HepG2 (cell line): ENCODE results near the gene HEXIM1. TPM values are rescaled to one million over a fixed set of nuclear protein-coding genes. Genes with fewer than 3 reads are reported as not detected.

ENCODE experiments used
- EED ChIP-seq: sonication (generic); formaldehyde crosslinking; IDR thresholded peaks from 2 replicates; pipeline ENCODE4 v1.5.0; 2020; ENCODE audit warnings: mild to moderate bottlenecking, missing genetic modification reagents
- FOXC1 ChIP-seq: sonication (generic); formaldehyde crosslinking; IDR thresholded peaks from 2 replicates; pipeline ENCODE4 v1.8.0; 2022; ENCODE audit warnings: mild to moderate bottlenecking, missing genetic modification reagents, borderline replicate concordance
- GABPB1 ChIP-seq: IDR thresholded peaks from 2 replicates; pipeline ENCODE4 v1.6.1; 2016; ENCODE audit warnings: mild to moderate bottlenecking, missing genetic modification reagents, moderate library complexity, missing compliant biosample characterization
- HNRNPL ChIP-seq: fragments of 200-400 bp; formaldehyde crosslinking; IDR thresholded peaks from 2 replicates; pipeline ENCODE4 v1.6.1; 2017; ENCODE audit warnings: mild to moderate bottlenecking, low read depth, low read length
- HOXD1 ChIP-seq: sonication (generic); formaldehyde crosslinking; IDR thresholded peaks from 2 replicates; pipeline ENCODE4 v1.5.0; 2020; ENCODE audit warnings: missing genetic modification reagents
- NFIC ChIP-seq: IDR thresholded peaks from 2 replicates; pipeline ENCODE4 v1.6.1; 2012; ENCODE audit warnings: mild to moderate bottlenecking, low read length, inconsistent platforms
- RFX5 ChIP-seq: IDR thresholded peaks from 2 replicates; pipeline ENCODE4 v1.6.1; 2011; ENCODE audit warnings: low read depth, low read length, improper control_type of control experiment
- SMAD9 ChIP-seq: sonication (generic); formaldehyde crosslinking; IDR thresholded peaks from 2 replicates; pipeline ENCODE4 v1.5.1; 2020; ENCODE audit warnings: mild to moderate bottlenecking, missing genetic modification reagents
- SMARCC2 ChIP-seq: fragments of 450-650 bp; IDR thresholded peaks from 2 replicates; pipeline ENCODE4 v1.6.1; 2017; ENCODE audit warnings: antibody characterized with exemption, mild to moderate bottlenecking
- SNAPC4 ChIP-seq: sonication (generic); formaldehyde crosslinking; IDR thresholded peaks from 2 replicates; pipeline ENCODE4 v1.4.0; 2020; ENCODE audit warnings: mild to moderate bottlenecking, missing genetic modification reagents
- TBX2 ChIP-seq: sonication (generic); formaldehyde crosslinking; IDR thresholded peaks from 2 replicates; pipeline ENCODE4 v1.5.0; 2020; ENCODE audit warnings: missing genetic modification reagents, mild to moderate bottlenecking, borderline replicate concordance
- TEAD3 ChIP-seq: optimal IDR thresholded peaks from 2 replicates; pipeline ENCODE3; 2016; ENCODE audit warnings: borderline replicate concordance
- UBTF ChIP-seq: sonication (generic); formaldehyde crosslinking; IDR thresholded peaks from 2 replicates; pipeline ENCODE4 v1.4.0; 2020; ENCODE audit warnings: mild to moderate bottlenecking, missing genetic modification reagents
- ZNF121 ChIP-seq: sonication (generic); formaldehyde crosslinking; IDR thresholded peaks from 2 replicates; pipeline ENCODE4 v1.5.0; 2020; ENCODE audit warnings: mild to moderate bottlenecking, missing genetic modification reagents
- ZNF562 ChIP-seq: sonication (generic); formaldehyde crosslinking; IDR thresholded peaks from 2 replicates; pipeline ENCODE4 v1.8.0; 2022; ENCODE audit warnings: missing genetic modification reagents, borderline replicate concordance
- ZNF605 ChIP-seq: sonication (generic); formaldehyde crosslinking; IDR thresholded peaks from 2 replicates; pipeline ENCODE4 v1.8.0; 2022; ENCODE audit warnings: mild to moderate bottlenecking, missing genetic modification reagents
- ZNF746 ChIP-seq: sonication (generic); formaldehyde crosslinking; IDR thresholded peaks from 2 replicates; pipeline ENCODE4 v1.8.0; 2022; ENCODE audit warnings: mild to moderate bottlenecking, missing genetic modification reagents
- ZNF776 ChIP-seq: sonication (generic); formaldehyde crosslinking; IDR thresholded peaks from 2 replicates; pipeline ENCODE4 v1.4.0; 2020; ENCODE audit warnings: mild to moderate bottlenecking, missing genetic modification reagents
- ZNF788 ChIP-seq: sonication (generic); formaldehyde crosslinking; IDR thresholded peaks from 2 replicates; pipeline ENCODE4 v1.5.0; 2020; ENCODE audit warnings: mild to moderate bottlenecking, missing genetic modification reagents, borderline replicate concordance
- polyA plus RNA-seq, 8 experiments: library from polyadenylated mRNA; depleted of rRNA in 3 of 8; stranded (reverse) in 7 of 8; unstranded in 1 of 8; fragments of >200 nt; fragmentation: Illumina TruSeq in 4 of 8; extraction: Trizol in 4 of 8; gene quantifications; 2 replicates each; pipeline versions ENCODE4 v1.2.1 to v1.2.3, GENCODE V29; 2011 to 2016; ENCODE audit warnings: low read depth in 4 of 8, missing spikeins in 1 of 8, mixed read lengths in 1 of 8; ENCODE audit not compliant: insufficient read depth in 1 of 8
- total RNA-seq, 5 experiments: library from RNA; depleted of rRNA; stranded (reverse); fragments of >200 nt; fragmentation: Illumina TruSeq; extraction: Trizol; gene quantifications; 2 replicates each; pipeline ENCODE4 v1.2.3, GENCODE V29; 2016; ENCODE audit warnings: low read depth in 1 of 5
- TF ChIP-seq, protein P1 (sequence below): sonication (generic); formaldehyde crosslinking; conservative IDR thresholded peaks from 2 replicates; pipeline ENCODE4 v1.8.0; 2022; ENCODE audit warnings: mild to moderate bottlenecking, moderate library complexity, missing genetic modification reagents

Gene HEXIM1
- total and polyA plus RNA-seq, 2 of the 13 experiments (the other 11 are each of a cell fraction or from before 2014, with no cell fraction given), result 10.5 to 16.6 TPM

- no peak for TF ChIP-seq SNAPC4
- TF ChIP-seq ZNF562, result no peak
- no peak for TF ChIP-seq SMARCC2
- peak; percentile 12; the same call in 1 of the 2 replicates for TF ChIP-seq EED
- peak; percentile 27; the same call in 1 of the 2 replicates for TF ChIP-seq TBX2 (CRISPR knock-in tag)
- no peak for TF ChIP-seq NFIC
- TF ChIP-seq ZNF121, result peak; percentile 51; the same call in 1 of the 2 replicates
- no peak for TF ChIP-seq SMAD9 (CRISPR knock-in tag)
- peak; percentile 24; the same call in 1 of the 2 replicates for TF ChIP-seq FOXC1
- 0 out of 2 replicates have a peak, but pooled peaks have one; percentile 10 for TF ChIP-seq ZNF605 (CRISPR knock-in tag)
- TF ChIP-seq HNRNPL, result peak; percentile 78
- peak; percentile 22; the same call in 1 of the 2 replicates for TF ChIP-seq GABPB1 (CRISPR knock-in tag)
- TF ChIP-seq, protein P1, sequence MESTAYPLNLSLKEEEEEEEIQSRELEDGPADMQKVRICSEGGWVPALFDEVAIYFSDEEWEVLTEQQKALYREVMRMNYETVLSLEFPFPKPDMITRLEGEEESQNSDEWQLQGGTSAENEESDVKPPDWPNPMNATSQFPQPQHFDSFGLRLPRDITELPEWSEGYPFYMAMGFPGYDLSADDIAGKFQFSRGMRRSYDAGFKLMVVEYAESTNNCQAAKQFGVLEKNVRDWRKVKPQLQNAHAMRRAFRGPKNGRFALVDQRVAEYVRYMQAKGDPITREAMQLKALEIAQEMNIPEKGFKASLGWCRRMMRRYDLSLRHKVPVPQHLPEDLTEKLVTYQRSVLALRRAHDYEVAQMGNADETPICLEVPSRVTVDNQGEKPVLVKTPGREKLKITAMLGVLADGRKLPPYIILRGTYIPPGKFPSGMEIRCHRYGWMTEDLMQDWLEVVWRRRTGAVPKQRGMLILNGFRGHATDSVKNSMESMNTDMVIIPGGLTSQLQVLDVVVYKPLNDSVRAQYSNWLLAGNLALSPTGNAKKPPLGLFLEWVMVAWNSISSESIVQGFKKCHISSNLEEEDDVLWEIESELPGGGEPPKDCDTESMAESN, result peak; percentile 78; the same call in 1 of the 2 replicates
- TF ChIP-seq ZNF788 (CRISPR knock-in tag), result 0 out of 2 replicates have a peak, but pooled peaks have one; percentile 47
- TF ChIP-seq HOXD1 (CRISPR knock-in tag), result no peak
- peak; percentile 14; the same call in 1 of the 2 replicates for TF ChIP-seq ZNF776
- no peak for TF ChIP-seq ZNF746 (CRISPR knock-in tag)
- TF ChIP-seq RFX5, result no peak
- TF ChIP-seq UBTF, result 0 out of 2 replicates have a peak, but pooled peaks have one; percentile 4
- peak; percentile 17 for TF ChIP-seq TEAD3
Measured at GRCh38 chr17:45129940-45130680, 18.2 kb upstream of the HEXIM1 start (continued).
